ENCODE measurements around the gene NDP.

NDP gene, protein sequence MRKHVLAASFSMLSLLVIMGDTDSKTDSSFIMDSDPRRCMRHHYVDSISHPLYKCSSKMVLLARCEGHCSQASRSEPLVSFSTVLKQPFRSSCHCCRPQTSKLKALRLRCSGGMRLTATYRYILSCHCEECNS

DNA sequence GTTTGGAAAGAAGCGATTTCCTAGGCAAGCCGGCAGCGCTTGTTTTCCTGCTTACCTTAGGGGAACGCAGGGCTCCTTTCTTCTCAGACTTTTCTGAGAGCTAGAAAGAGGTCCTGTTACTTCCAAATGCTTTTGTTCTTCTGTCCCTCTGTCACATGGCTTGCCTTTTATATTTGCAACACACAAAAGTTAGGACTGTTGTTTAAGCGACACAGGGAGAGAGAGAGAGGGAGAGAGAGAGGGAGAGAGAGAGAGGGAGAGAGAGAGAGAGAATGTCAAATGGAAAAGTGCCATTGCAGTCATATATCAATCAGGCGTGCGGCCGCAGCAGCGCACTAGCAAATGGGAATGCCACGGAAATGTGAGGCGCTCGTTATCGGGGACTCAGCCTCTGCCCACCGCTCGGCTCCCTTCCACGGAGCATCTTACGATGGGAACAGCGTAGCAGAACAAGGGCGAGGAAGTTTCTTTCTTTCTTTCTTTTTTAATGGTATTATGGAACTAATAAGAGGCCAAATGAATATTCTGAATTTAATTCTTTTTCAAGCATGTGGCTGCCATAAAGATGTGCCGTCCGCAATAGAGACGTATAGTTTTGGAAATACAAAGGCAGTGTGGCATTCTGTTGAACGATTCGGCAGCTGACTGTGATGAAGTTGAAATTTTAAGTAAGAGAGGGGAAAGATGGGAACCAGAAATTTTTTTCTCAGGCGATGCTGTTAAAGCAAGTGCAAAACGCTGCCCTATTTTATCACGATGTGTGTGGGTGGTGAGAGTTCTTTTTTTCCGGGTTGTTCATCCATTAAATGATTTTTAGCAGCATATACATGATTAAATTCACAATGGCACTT lies at the start of gene NDP:
Gene NDP, minus strand, starts transcription at position 142 of the 851 bp plus-strand sequence. CDS start 14,745 bp downstream, outside the sequence.
- ChIA-PET POLR2A (ENCODE audit: low non-redundant PET) (no interaction called here), CTCF (no interaction called here)
- no peak within 1 kb of the TSS for H3K27ac ChIP-seq
- DNase-seq (ENCODE audit: low spot score): no peak
- TF ChIP-seq, protein P1, sequence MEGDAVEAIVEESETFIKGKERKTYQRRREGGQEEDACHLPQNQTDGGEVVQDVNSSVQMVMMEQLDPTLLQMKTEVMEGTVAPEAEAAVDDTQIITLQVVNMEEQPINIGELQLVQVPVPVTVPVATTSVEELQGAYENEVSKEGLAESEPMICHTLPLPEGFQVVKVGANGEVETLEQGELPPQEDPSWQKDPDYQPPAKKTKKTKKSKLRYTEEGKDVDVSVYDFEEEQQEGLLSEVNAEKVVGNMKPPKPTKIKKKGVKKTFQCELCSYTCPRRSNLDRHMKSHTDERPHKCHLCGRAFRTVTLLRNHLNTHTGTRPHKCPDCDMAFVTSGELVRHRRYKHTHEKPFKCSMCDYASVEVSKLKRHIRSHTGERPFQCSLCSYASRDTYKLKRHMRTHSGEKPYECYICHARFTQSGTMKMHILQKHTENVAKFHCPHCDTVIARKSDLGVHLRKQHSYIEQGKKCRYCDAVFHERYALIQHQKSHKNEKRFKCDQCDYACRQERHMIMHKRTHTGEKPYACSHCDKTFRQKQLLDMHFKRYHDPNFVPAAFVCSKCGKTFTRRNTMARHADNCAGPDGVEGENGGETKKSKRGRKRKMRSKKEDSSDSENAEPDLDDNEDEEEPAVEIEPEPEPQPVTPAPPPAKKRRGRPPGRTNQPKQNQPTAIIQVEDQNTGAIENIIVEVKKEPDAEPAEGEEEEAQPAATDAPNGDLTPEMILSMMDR (conservative IDR thresholded peaks at IDR 0.05; ENCODE audit: low read depth): no peak

GRCh38 chrX:44022964-44023363 lies 49.8 kb upstream of the NDP start:
- POLR2A ChIA-PET (ENCODE audit: low non-redundant PET): no interaction called here
- CTCF ChIA-PET: no interaction called here
- DNase-seq (ENCODE audit: low spot score): no peak

GRCh38 chrX:44020693-44021092 lies 47.5 kb upstream of the NDP start:
- no peak overlapping the region for H3K27ac ChIP-seq
- ChIA-PET POLR2A (ENCODE audit: low non-redundant PET) (no interaction called here), CTCF (interaction anchor here (0.6 kb wide), 1 partner anchor 1177 kb away, joined by 3 read pairs; no protein-coding TSS in a partner anchor)
- DNase-seq (ENCODE audit: low spot score): no peak
- TF ChIP-seq, protein P1 (conservative IDR thresholded peaks at IDR 0.05; ENCODE audit: low read depth): no peak

More at GRCh38 chrX:44022964-44023363, 49.8 kb upstream of the NDP start:
- TF ChIP-seq, protein P1 (conservative IDR thresholded peaks at IDR 0.05; ENCODE audit: low read depth): no peak
- no peak overlapping the region for H3K27ac ChIP-seq

DNA sequence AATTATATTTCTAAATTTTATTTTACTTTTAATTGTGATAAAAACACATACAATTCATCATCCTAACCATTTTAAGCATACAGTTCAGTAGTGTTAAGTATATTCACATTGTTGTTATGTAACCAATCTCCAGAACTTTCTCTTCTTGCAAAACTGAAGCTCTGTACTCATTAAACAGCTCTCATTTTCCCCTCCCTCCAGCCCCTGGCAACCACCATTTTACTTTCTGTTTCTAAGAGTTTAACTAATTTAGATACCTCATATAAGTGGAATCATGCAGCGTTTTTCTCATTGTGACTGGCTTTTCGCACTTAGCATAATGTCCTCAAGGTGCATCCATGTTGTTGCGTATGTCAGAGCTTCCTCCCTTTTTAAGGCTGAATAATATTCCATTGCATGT lies 46.7 kb upstream of the NDP start:
- CTCF ChIA-PET: interaction anchor here (0.6 kb wide), 1 partner anchor 1176 kb away, joined by 3 read pairs; no protein-coding TSS in a partner anchor
- POLR2A ChIA-PET (ENCODE audit: low non-redundant PET): no interaction called here
- no peak overlapping the region for H3K27ac ChIP-seq
- TF ChIP-seq, protein P1 (conservative IDR thresholded peaks at IDR 0.05; ENCODE audit: low read depth): no peak
- no peak for DNase-seq (ENCODE audit: low spot score)

- no peak for DNase-seq (ENCODE audit: low spot score)
- H3K27ac ChIP-seq: no peak overlapping the region
- POLR2A ChIA-PET (ENCODE audit: low non-redundant PET): no interaction called here
- CTCF ChIA-PET: no interaction called here
- TF ChIP-seq, protein P1 (conservative IDR thresholded peaks at IDR 0.05; ENCODE audit: low read depth): no peak
Measured at GRCh38 chrX:44017676-44018075, 44.5 kb upstream of the NDP start.

DNA sequence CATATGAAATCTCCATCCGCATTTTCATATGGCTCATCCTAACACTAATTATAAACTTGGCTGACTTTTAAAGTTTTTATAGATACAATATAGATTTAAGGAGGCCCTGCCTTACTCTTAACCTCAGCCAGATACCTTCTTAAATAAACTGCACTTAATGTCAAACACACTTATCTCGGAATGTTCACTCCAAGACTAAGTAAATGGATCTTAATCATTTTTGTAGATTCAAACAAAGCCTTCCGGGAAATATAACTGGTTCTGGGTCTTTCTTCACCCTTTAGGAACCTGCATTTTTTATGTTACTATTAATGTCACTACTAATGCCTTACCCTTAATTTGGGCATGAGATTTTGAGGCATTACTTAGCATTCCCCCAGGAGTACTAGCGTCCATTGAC lies 43.7 kb upstream of the NDP start:
- H3K27ac ChIP-seq: no peak overlapping the region
- CTCF ChIA-PET: no interaction called here
- DNase-seq (ENCODE audit: low spot score): no peak
- TF ChIP-seq, protein P1 (conservative IDR thresholded peaks at IDR 0.05; ENCODE audit: low read depth): no peak
- POLR2A ChIA-PET (ENCODE audit: low non-redundant PET): no interaction called here

Data from RWPE1 (cell line).